ENCODE results near the gene WNK2. TPM values are rescaled to one million over a fixed set of nuclear protein-coding genes. Genes with fewer than 3 reads are reported as not detected.

Gene WNK2
- total and polyA plus RNA-seq, 2 donors (not counting 3 experiments of a cell fraction or from before 2014, with no cell fraction given), result not detected

- DNase-seq (ENCODE audit: low read depth, low spot score) (no peak), FAIRE-seq (no peak)
- dilution Hi-C loops (cut with MboI; ENCODE audit: extremely low pct_ligation_motif_present, low sequenced_read_pairs), result no loop called here
- H3K9me3 ChIP-seq (replicated peaks; ENCODE audit: control insufficient read depth, insufficient read depth, low read length), result no peaks in the 10 kb centered on the region
- no peak overlapping the region for H3K9ac ChIP-seq (replicated peaks; ENCODE audit: extremely low read depth, insufficient read depth, low read length)
- no peaks in the 10 kb centered on the region for H3K4me1 ChIP-seq (ENCODE audit: control insufficient read depth, extremely low read depth, insufficient read depth, low read length)
- no peak overlapping the region for H3K4me2 ChIP-seq (ENCODE audit: insufficient read depth, low read length)
- no peaks in the 10 kb centered on the region for H3K36me3 ChIP-seq (ENCODE audit: control insufficient read depth in 2 of 2, extremely low read depth in 1 of 2, insufficient read depth in 2 of 2, low read length in 2 of 2)
- H2AFZ ChIP-seq (ENCODE audit: low read depth, low read length), result no peak overlapping the region
- no peaks in the 10 kb centered on the region for H3K9me1 ChIP-seq (replicated peaks; ENCODE audit: control insufficient read depth, extremely low read depth, insufficient read depth, low read length)
- no peak overlapping the region for H3K27ac ChIP-seq (ENCODE audit: insufficient read depth, low read depth, low read length)
- no TSS peak for BruUV-seq (replicated peaks)
- CTCF ChIA-PET, result interaction anchor here (0.8 kb wide), 1 partner anchor 32 kb away, joined by 3 read pairs; no protein-coding TSS in a partner anchor
- H3K27me3 ChIP-seq (ENCODE audit: control insufficient read depth in 2 of 2, insufficient read depth in 2 of 2, low read length in 2 of 2), result peaks cover 40 to 44% of the 10 kb centered on the region in 2 experiments
- TF ChIP-seq POLR2AphosphoS5 (IDR thresholded peaks at IDR 0.05; ENCODE audit: insufficient read depth, low read depth, low read length), result no peak
- TF ChIP-seq EZH2 (IDR thresholded peaks at IDR 0.05; ENCODE audit: borderline replicate concordance, low read depth, low read length, severe bottlenecking), result no peak
- TF ChIP-seq FOS (IDR thresholded peaks at IDR 0.05; ENCODE audit: borderline replicate concordance, insufficient read depth, low read length), result no peak
- TF ChIP-seq, protein P1, sequence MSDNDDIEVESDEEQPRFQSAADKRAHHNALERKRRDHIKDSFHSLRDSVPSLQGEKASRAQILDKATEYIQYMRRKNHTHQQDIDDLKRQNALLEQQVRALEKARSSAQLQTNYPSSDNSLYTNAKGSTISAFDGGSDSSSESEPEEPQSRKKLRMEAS (IDR thresholded peaks at IDR 0.05; ENCODE audit: insufficient read depth, insufficient read length), result no peak
- TF ChIP-seq CTCF (IDR thresholded peaks at IDR 0.05; ENCODE audit: extremely low read depth in 1 of 2, insufficient read depth in 1 of 2, low read depth in 1 of 2, low read length in 2 of 2), result no peak
- no peak for TF ChIP-seq JUN (IDR thresholded peaks at IDR 0.05; ENCODE audit: borderline replicate concordance, insufficient read depth, insufficient read length, low read depth)
- no peak for TF ChIP-seq POLR2A (IDR thresholded peaks at IDR 0.05; ENCODE audit: low read depth, low read length)
- no peak for TF ChIP-seq MYC (IDR thresholded peaks at IDR 0.05; ENCODE audit: low read depth, low read length)
- no peak for TF ChIP-seq GATA2 (IDR thresholded peaks at IDR 0.05; ENCODE audit: insufficient read depth, insufficient read length, low read depth, low read length)
- POLR2A ChIA-PET, result no interaction called here
- no peaks in the 10 kb centered on the region for H3K79me2 ChIP-seq (ENCODE audit: control insufficient read depth, insufficient read depth, low read length)
- no peaks in the 10 kb centered on the region for H4K20me1 ChIP-seq (replicated peaks; ENCODE audit: control insufficient read depth, extremely low read depth, insufficient read depth, low read length)
- intact Hi-C loops (cut with micrococcal nuclease), result no loop called here
- no peak overlapping the region for H3K4me3 ChIP-seq (replicated peaks in 1 of 3; ENCODE audit: insufficient read depth in 1 of 3, low read depth in 1 of 3, low read length in 3 of 3)
Measured at GRCh38 chr9:93186215-93186945, 2.4 kb downstream of the WNK2 start.

Data from endothelial cell of umbilical vein (primary cell).